Stimulated activated CD4-positive, alpha-beta T cell treated with anti-CD3 and anti-CD28 coated beads, TNF-alpha, amount 100 ng/mL, for 24 hours (primary cell): ENCODE measurements around the gene CHST2.
"Not testable (repeated sequence)": the region's sequence is repeated elsewhere in the genome, so short reads cannot be mapped to it uniquely, and the experiment has no call there.

Source experiments
- DNase-seq, 3 experiments: peaks; one replicate each; pipeline ENCODE4 v3.0.0-alpha.2; 2020; ENCODE audit warnings: low read depth in 3 of 3

Gene CHST2

GRCh38 chr3:143134471-143134870 is 14.9 kb downstream of the CHST2 start:
- no peak for DNase-seq

- DNase-seq = no peak
These were observed 15.6 kb downstream of the CHST2 start for GRCh38 chr3:143135150-143135549.

DNA sequence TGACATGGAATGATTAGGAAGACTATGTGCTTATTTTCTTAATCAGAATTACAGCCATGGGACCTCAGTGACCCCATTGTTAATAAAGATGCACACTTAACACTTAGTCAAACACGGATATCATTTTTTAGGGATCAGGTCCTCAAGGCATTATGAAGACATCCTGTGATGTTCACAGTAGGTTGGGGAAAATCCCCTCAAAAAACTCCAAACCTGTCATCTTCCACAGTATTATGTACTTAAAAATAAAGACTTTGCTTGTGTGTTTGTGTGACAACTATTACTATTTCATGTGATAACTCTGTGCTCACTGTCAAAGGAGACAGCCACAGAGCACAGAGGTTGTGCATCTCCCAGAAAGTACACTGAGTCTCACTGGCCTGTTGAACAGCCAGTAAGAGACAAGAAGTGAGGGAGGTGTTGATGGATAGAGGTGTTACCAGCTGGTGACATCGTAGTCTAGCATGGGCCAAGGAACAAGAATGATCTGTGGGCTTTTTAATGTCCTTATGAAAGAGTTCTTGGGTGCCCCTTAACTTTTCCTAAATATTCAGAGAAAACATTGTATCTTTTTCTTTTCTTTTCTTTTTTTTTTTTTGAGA is 18.0 kb downstream of the CHST2 start:
- no peak for DNase-seq

DNA sequence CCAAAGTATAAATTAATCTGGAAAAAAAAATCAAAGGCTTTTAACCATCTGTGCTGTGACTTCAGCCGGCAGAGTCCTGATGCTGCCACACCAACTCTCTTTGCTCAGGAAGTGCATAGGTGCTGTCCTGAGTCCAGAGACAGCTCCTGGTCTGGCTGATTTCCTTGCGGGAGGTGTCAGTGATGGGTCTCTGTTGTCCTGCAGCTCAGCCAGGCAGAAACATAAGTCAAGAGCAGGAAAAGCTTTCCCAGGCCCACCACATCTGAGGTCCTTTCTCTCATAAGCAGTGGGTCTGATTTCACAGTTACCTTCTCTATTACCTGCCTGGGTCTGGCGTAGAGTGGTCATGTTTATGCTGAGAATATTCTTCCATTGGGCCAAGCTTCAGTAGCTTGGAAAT is 19.4 kb downstream of the CHST2 start:
- DNase-seq = no peak

- no peak for DNase-seq
These were observed 20.2 kb downstream of the CHST2 start for GRCh38 chr3:143139762-143140161.

DNA sequence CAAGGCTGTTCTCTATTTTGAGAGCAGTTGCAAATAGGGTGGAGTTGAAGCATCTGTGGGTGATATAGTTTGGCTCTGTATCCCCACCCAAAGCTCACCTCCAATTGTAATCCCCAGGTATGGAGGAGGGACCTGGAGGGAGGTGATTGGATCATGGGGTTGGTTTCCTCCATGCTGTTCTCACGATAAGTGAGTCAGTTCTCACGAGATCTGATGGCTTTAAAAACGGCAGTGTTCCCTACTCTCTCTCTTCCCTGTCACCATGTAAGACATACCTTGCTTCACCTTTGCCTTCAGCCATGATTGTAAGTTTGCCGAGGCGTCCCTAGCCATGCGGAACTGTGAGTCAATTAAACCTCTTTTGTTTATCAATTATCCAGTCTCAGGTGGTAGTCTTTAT is 21.0 kb downstream of the CHST2 start:
- DNase-seq = no peak

- DNase-seq = no peak
These were observed 22.8 kb downstream of the CHST2 start for GRCh38 chr3:143142354-143142753.

DNA sequence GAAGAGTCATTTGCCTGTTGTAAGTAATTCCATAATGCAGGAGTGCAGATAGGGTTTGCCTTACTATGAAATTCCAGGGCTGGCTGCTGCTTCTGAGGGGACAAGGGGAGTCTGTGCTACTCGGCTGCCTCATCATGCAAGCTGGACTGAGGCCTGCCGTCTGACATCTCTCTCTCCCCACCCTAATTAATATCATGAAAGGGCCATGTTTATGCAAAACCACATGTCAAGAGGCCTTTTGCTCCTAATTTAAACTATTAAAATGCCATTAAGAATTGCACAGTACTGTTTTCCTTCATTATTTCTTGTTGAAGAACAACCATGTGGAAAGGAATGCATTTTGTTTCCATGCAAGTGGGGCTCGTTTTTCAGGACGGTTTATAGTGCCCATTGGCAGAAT is 26.3 kb downstream of the CHST2 start:
- no peak for DNase-seq

DNA sequence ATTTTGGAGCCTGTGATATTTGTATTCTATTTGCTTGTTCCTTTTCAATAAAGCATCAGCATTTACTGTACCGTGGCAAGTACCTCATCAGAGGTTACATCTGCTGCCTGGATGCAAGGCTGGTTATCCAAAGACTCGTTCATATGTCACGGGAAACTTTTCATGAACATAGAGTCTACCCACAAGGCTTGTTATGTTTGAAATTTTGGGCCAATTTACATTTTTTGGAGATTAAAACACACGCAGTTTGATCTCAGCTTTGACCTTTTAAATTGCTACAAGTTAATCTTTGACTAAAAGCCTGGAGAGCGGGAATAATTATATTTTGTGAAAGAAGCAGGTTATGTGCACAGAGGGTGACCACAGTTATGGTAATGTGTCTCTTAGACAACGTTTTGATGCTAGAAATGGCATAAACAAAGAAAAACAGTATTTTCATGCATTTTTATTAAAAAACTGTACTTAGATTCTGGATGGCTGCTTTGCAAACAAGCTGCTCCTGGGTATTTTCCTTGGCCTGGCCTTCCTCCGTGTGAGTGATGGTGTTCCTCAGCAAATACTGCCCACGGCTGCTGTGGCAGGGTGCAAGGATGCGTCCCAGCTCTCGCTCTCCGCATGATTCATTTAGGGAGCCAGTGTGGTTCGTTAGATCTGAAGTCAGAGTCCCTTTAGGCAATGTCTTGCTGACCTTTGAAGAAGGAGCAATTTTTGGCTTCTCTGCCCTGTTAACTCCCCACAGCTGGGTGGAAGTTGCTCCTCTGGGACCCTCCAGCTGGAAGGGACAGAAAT is 27.1 kb downstream of the CHST2 start:
- DNase-seq = no peak

- no peak for DNase-seq
These were observed 28.1 kb downstream of the CHST2 start for GRCh38 chr3:143147707-143148106.

- DNase-seq = no peak
These were observed 30.5 kb downstream of the CHST2 start for GRCh38 chr3:143150071-143150470.

DNA sequence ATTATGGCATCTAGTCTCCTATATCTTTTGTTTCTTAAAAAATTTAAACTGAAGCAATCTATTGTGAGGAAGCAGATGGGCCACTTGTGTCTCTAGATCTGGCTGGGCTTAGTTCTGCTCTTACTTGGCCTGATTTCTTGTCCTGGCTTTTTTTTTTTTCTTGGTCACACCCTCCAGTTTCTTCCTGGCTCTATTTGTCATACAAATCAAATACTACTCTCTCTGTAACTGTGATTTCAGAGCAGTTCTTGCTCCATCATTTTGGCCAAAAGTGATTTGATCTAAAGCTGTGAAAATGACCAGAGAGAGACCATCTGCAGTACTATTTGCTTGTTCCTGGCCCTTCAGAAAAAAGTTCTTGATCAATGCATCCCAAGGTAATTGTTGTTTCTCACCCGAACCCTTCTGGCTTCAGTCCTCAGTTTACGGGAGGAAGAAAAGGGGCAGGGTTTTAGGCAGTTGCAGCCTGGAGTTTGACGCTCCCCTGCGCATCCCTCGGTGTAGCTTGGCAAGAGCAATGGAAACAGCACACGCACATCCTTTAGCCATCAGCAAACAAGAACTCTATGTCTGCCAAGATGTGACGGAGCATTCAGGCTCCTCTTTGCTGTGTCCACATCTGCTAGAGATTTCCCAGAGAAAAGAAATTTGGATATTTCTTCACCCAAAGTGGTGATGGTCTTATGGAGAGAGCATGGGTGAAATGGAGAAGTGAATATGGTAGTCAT is 31.6 kb downstream of the CHST2 start:
- DNase-seq = no peak

DNA sequence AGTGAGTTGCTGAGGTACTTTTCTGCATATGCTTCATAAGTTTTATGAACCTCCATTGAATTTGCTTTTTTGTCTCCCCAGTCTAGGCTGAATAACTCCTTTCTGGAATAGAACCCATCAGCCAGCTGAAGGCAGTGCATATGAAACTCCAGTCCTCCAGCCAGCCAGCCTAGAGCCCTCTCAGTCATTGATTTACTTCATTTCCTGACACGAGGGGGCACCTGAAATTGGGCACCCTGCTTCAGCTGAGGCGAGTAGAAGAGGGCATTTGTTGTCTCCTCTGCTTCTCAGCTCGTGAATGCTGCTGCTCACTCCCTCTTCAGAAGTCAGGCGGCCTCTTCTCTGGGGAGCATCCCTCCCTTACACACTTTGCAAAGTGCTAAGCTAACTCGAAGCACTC is 32.5 kb downstream of the CHST2 start:
- no peak for DNase-seq

DNA sequence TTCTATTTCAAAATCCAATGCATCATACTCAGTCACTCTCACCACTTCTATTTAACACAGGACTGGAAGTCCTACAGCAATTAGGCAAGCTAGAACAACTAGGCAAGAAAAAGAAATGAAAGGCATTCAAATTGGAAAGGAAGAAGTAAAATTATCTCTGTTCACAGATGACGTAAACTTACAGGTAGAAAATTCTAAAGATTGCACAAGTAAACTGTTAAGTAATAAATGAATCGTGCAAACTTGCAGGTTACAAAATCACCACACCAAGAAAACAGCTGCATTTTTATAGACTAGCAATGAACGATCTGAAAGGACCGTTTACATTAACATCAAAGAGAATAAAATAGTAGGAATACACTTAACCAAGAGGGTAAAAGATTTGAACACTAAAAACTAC is 36.2 kb downstream of the CHST2 start:
- DNase-seq = no peak

DNA sequence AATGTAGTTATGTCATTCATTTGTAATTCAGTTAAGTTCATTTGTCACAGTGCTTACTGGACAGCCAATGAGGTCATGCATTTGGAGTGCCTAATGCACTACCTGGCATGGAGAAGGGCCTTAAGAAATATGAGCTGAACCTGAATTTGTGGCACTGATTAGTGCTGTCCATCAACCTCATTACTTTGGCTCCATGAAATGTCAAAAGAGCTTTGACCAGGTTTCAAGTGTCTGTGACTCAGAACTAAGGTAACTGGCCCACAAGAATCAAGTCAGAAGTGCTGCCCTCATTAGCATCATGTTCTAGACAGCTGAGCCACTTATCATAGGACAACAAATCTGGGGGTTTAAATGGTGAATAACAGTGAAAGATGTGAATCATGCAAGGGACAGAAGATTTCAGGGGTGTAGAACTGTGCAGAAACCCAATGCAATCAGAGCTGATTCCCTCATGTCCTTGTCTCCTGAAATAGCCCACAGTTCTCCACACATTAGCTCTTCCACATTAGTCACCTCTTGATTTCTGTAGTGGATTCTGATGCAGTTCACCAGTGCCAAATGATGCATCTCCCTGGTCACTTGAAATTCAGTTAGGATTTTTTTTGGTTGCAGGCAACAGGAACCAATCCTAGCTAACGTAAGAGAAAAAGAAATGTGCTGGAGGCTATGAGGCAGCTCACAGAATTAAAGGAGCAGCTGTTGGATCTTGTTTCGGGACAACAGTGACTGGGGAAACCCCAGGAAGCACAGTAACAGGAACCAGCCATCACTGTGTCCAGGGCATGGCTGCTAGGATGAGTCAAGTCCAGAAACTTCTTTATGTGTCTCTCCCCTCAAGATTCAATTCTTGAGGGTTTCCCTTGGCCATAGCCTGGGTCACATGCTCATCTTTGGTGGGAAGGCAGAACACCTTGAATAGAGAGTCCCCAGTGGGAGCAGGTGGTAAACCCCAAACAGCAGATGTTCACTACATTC is 38.7 kb downstream of the CHST2 start:
- DNase-seq = no peak

- DNase-seq = no peak
These were observed 40.9 kb downstream of the CHST2 start for GRCh38 chr3:143160437-143160836.

- no peak for DNase-seq
These were observed 44.1 kb downstream of the CHST2 start for GRCh38 chr3:143163562-143164100.

GRCh38 chr3:143165211-143165610 is 45.6 kb downstream of the CHST2 start:
- DNase-seq = no peak

- DNase-seq = not testable (repeated sequence)
These were observed 46.2 kb downstream of the CHST2 start for GRCh38 chr3:143165612-143166285.

DNA sequence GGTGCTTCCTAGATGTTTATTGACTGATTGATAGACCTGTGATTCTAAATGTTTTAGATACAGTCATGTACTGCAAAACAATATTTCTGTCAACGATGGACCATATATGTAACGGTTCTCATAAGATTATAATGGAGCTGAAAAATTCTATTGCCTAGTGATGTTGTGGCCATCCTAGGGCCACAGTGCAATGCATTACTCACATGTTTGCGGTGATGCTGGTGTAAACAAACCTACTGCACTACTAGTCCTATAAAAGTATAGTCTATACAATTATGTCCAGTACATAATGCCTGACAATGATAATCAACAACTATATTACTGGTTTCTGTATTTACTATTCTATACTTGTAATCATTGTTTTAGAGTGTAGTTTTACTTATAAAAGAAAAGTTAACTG is 46.8 kb downstream of the CHST2 start:
- no peak for DNase-seq
